K562 (cell line): Measurements from ENCODE around the gene NAA10. TPM values are rescaled to one million over a fixed set of nuclear protein-coding genes. Genes with fewer than 3 reads are reported as not detected.

Experiments used
- CBFA2T2 ChIP-seq: fragments of 450-650 bp; conservative IDR thresholded peaks from 2 replicates; pipeline ENCODE4 v1.6.1; 2017; ENCODE audit warnings: mild to moderate bottlenecking
- CBX8 ChIP-seq: fragments of 200-600 bp; sonication (generic); IDR thresholded peaks from 2 replicates; pipeline ENCODE4 v1.6.1; 2012; ENCODE audit warnings: borderline replicate concordance, mixed run types, low read depth, mild to moderate bottlenecking, moderate library complexity, mixed read lengths, low read length, control low read depth, inconsistent platforms; ENCODE audit not compliant: poor library complexity, severe bottlenecking; ENCODE audit errors: extremely low read depth
- CHCHD3 ChIP-seq: fragments of 250-450 bp; sonication (Bioruptor Pico); IDR thresholded peaks from 2 replicates; pipeline ENCODE4 v2.1.2; 2022; ENCODE audit warnings: mild to moderate bottlenecking
- HMGN3 ChIP-seq: IDR thresholded peaks from 2 replicates; pipeline ENCODE4 v1.6.1; 2011; ENCODE audit warnings: borderline replicate concordance, low read depth, mild to moderate bottlenecking, mixed read lengths, low read length; ENCODE audit not compliant: insufficient read length; ENCODE audit errors: extremely low read depth
- KDM1A ChIP-seq, 2 experiments: fragments of 450-650 bp; IDR thresholded peaks; 2 replicates each; pipeline ENCODE4 v1.6.1; 2016; ENCODE audit warnings: mild to moderate bottlenecking in 2 of 2
- MITF ChIP-seq: IDR thresholded peaks from 2 replicates; pipeline ENCODE4 v1.6.1; 2014; ENCODE audit warnings: antibody characterized with exemption
- NKRF ChIP-seq: fragments of 450-650 bp; IDR thresholded peaks from 2 replicates; pipeline ENCODE4 v1.6.1; 2016; ENCODE audit warnings: borderline replicate concordance
- RAD51 ChIP-seq: fragments of 450-650 bp; IDR thresholded peaks from 2 replicates; pipeline ENCODE4 v1.7.1; 2016; ENCODE audit warnings: low read depth, mild to moderate bottlenecking, borderline replicate concordance
- RBFOX2 ChIP-seq: fragments of 200-400 bp; formaldehyde crosslinking; IDR thresholded peaks from 2 replicates; pipeline ENCODE4 v1.6.1; 2017; ENCODE audit warnings: low read depth, mild to moderate bottlenecking, low read length, moderate library complexity
- SIN3A ChIP-seq, 2 experiments: fragments of 150-350 bp in 1 of 2; IDR thresholded peaks; 2 replicates each; pipeline ENCODE4 v1.6.1; 2011 to 2016; ENCODE audit warnings: borderline replicate concordance in 2 of 2, low read depth in 2 of 2, low read length in 2 of 2, mild to moderate bottlenecking in 2 of 2, moderate library complexity in 2 of 2; ENCODE audit not compliant: control insufficient read depth in 1 of 2
- ZNF263 ChIP-seq: sonication (generic); formaldehyde crosslinking; IDR thresholded peaks from 2 replicates; pipeline ENCODE4 v1.8.0; 2022; ENCODE audit warnings: mild to moderate bottlenecking, missing genetic modification reagents, borderline replicate concordance
- ZNF316 ChIP-seq: fragments of 450-650 bp; IDR thresholded peaks from 2 replicates; pipeline ENCODE4 v1.6.1; 2016
- ZNF41 ChIP-seq: fragments of 250-450 bp; sonication (Bioruptor Pico); conservative IDR thresholded peaks from 2 replicates; pipeline ENCODE4 v1.4.0; 2020; ENCODE audit warnings: mild to moderate bottlenecking
- polyA plus RNA-seq, 8 experiments: library from polyadenylated mRNA; depleted of rRNA in 4 of 8; stranded (reverse) in 5 of 8; unstranded in 3 of 8; fragments of >200 nt; fragmentation: Nextera tagmentation in 2 of 8; fragmentation: Illumina TruSeq in 1 of 8; extraction: Ambion mirVana in 2 of 8; extraction: Trizol in 1 of 8; gene quantifications; 2 replicates each; pipeline versions ENCODE4 v1.2.1 to v1.2.3, GENCODE V29; 2011 to 2014; ENCODE audit warnings: inconsistent platforms in 1 of 8, missing spikeins in 1 of 8
- total RNA-seq, 7 experiments: library from RNA; depleted of rRNA in 6 of 7; stranded (reverse); fragments of >200 nt in 6 of 7; fragmentation: Illumina TruSeq in 2 of 7; extraction: Trizol in 2 of 7; gene quantifications; 2 replicates each; pipeline versions ENCODE4 v1.2.1 to v1.2.3, GENCODE V29; 2011 to 2021; ENCODE audit warnings: low replicate concordance in 1 of 7
- TF ChIP-seq, protein P1 (sequence below): fragments of 450-650 bp; formaldehyde crosslinking; IDR thresholded peaks from 2 replicates; pipeline ENCODE4 v1.4.0; 2020; ENCODE audit warnings: mild to moderate bottlenecking, mixed read lengths
- TF ChIP-seq, protein P2 (sequence below): fragments of 250-450 bp; sonication (Bioruptor Pico); IDR thresholded peaks from 2 replicates; pipeline ENCODE4 v1.4.0; 2020; ENCODE audit warnings: mild to moderate bottlenecking, moderate library complexity, borderline replicate concordance
- TF ChIP-seq, protein P3 (sequence below): fragments of 450-650 bp; IDR thresholded peaks from 2 replicates; pipeline ENCODE4 v1.6.1; 2016

Gene NAA10
- total and polyA plus RNA-seq, 9 of the 15 experiments (the other 6 are each of a cell fraction or from before 2014, with no cell fraction given): 11.1 to 250 (median 134) TPM

DNA sequence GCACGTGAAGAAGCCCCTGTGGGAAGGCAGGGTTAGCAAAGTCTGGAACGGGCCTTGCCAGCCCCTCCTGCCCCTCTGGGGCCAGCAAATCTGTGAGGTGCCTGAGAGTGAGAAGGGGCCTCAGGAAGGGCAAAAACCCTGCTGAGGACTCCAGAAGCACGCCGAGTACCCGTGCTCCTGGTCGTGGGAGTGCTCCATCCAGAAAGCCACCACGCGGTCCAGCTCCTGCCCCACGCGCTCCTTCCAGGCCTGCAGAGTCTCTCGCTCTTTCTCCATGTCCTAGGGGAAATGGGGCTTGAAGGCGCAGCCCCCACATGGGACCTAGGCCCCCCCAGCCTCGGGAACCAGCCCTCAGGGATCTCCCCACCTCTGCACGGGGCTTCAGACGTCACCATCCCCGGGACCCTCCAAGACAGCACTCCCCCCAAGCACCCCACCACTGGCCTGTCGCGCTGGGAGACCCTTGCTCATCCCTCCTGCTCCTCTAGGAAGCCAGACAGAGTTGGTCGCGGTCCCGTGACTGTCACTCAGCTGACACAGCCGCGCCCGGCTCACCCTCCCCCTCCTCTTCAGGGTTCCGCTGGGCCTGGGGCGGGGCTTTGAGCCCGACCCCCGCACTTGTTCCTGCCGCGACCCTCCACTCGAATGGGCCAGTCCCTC is 9.4 kb upstream of the NAA10 start, which contains the start of gene RENBP (continued):
- peak; percentile 71; the same call in 1 of the 2 replicates for TF ChIP-seq MITF
- TF ChIP-seq CBFA2T2: 0 out of 2 replicates have a peak, but pooled peaks have one; percentile 42
- peak; percentile 40; the same call in 1 of the 2 replicates for TF ChIP-seq NKRF
- TF ChIP-seq, protein P1, sequence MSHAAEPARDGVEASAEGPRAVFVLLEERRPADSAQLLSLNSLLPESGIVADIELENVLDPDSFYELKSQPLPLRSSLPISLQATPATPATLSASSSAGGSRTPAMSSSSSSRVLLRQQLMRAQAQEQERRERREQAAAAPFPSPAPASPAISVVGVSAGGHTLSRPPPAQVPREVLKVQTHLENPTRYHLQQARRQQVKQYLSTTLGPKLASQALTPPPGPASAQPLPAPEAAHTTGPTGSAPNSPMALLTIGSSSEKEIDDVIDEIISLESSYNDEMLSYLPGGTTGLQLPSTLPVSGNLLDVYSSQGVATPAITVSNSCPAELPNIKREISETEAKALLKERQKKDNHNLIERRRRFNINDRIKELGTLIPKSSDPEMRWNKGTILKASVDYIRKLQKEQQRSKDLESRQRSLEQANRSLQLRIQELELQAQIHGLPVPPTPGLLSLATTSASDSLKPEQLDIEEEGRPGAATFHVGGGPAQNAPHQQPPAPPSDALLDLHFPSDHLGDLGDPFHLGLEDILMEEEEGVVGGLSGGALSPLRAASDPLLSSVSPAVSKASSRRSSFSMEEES: peak; percentile 58
- TF ChIP-seq SIN3A (IDR thresholded peaks at IDR 0.05; ENCODE audit: borderline replicate concordance in 2 of 2, control insufficient read depth in 1 of 2, low read depth in 2 of 2, low read length in 2 of 2): peak in 1 of 2 experiments; percentile 33; a peak in 1 of 4 replicates
- no peak for TF ChIP-seq CHCHD3 (CRISPR knock-in tag)
- no peak for TF ChIP-seq ZNF41 (CRISPR knock-in tag)
- no peak for TF ChIP-seq CBX8
- no peak for TF ChIP-seq KDM1A (IDR thresholded peaks at IDR 0.05)
- TF ChIP-seq, protein P2, sequence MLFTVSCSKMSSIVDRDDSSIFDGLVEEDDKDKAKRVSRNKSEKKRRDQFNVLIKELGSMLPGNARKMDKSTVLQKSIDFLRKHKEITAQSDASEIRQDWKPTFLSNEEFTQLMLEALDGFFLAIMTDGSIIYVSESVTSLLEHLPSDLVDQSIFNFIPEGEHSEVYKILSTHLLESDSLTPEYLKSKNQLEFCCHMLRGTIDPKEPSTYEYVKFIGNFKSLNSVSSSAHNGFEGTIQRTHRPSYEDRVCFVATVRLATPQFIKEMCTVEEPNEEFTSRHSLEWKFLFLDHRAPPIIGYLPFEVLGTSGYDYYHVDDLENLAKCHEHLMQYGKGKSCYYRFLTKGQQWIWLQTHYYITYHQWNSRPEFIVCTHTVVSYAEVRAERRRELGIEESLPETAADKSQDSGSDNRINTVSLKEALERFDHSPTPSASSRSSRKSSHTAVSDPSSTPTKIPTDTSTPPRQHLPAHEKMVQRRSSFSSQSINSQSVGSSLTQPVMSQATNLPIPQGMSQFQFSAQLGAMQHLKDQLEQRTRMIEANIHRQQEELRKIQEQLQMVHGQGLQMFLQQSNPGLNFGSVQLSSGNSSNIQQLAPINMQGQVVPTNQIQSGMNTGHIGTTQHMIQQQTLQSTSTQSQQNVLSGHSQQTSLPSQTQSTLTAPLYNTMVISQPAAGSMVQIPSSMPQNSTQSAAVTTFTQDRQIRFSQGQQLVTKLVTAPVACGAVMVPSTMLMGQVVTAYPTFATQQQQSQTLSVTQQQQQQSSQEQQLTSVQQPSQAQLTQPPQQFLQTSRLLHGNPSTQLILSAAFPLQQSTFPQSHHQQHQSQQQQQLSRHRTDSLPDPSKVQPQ (CRISPR knock-in tag): no peak
- TF ChIP-seq RBFOX2: peak; percentile 62
- TF ChIP-seq, protein P3, sequence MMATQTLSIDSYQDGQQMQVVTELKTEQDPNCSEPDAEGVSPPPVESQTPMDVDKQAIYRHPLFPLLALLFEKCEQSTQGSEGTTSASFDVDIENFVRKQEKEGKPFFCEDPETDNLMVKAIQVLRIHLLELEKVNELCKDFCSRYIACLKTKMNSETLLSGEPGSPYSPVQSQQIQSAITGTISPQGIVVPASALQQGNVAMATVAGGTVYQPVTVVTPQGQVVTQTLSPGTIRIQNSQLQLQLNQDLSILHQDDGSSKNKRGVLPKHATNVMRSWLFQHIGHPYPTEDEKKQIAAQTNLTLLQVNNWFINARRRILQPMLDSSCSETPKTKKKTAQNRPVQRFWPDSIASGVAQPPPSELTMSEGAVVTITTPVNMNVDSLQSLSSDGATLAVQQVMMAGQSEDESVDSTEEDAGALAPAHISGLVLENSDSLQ: peak; percentile 89
- peak; percentile 83 for TF ChIP-seq RAD51
- TF ChIP-seq HMGN3: peak; percentile 58
- peak; percentile 96 for TF ChIP-seq ZNF263 (CRISPR knock-in tag)
- no peak for TF ChIP-seq ZNF316
